GM19023 (cell line): ENCODE data around the gene KDM4C.
"Not testable (repeated sequence)": the region's sequence is repeated elsewhere in the genome, so short reads cannot be mapped to it uniquely, and the experiment has no call there.

ENCODE experiments used
- ATAC-seq: cut with Tn5 transposase; IDR thresholded peaks from one replicate; pipeline ENCODE4 v1.9.1; 2021; ENCODE audit warnings: mild to moderate bottlenecking, moderate library complexity; ENCODE audit not compliant: unreplicated experiment

Gene KDM4C

GRCh38 chr9:6757456-6758247, at the start of gene KDM4C:
KDM4C (plus strand) TSS chr9:6757973; CDS start chr9:6792989, 35,016 bp downstream.
- ATAC-seq: peak; percentile 85

DNA sequence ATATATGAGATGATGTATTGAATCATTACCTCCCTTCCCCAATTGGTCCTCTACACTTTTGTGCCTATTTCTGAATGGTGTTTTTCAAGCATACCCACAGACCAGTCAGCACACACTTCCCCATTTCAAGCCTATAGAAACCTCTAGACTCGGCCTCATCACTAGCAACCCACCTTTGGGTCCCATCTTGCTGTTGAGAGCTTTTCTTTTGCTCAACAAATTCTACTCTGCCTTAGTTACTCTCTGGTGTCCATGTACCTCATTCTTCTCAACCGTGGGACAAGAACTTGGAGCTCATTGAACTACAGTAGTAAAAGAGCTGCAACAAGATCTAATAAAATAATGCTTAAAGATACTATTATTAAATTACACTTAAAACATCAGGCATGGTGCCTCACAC, 49.0 kb upstream of the KDM4C start:
- ATAC-seq: no peak

- ATAC-seq: no peak
Observed at GRCh38 chr9:6711403-6711802, 46.4 kb upstream of the KDM4C start.

DNA sequence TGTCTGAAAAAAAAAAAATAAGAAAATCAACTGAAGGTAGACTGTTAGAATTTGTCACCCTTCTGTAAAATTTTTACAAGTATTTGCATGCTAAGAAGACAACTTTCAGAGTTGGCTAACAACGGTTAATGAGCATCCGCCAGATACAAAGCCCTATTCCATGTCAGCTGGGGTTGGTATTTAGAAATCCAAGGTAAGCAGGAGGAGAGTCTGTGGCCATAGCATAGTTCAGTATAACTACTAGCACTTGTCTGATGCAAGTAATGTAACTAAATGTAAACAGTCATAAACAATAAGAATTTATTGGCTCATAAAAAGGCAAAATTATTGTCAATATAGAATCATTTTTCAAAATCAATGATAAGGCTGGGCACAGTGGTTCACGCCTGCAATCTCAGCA, 45.7 kb upstream of the KDM4C start:
- ATAC-seq: no peak

DNA sequence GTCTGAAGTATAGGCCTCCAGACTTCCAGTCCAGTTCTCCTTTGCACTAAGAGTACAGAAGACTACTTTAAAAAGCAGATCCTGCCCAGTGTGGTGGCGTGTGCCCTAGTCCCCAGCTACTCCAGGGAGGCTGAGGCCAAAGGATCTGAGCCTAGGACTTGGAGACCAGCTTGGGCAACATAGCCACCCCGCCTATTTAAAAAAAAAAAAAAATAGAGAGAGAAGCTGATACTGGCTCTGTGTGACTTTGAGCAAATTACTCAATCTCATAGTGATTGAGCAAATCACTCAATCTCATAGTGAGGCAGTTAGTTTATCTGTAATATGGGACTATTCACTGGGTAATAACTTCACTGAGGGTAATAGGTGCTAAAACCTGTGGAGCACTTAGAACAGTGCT, 43.6 kb upstream of the KDM4C start:
- no peak for ATAC-seq

- not testable (repeated sequence) for ATAC-seq
Observed at GRCh38 chr9:6715153-6715754, 42.5 kb upstream of the KDM4C start.

DNA sequence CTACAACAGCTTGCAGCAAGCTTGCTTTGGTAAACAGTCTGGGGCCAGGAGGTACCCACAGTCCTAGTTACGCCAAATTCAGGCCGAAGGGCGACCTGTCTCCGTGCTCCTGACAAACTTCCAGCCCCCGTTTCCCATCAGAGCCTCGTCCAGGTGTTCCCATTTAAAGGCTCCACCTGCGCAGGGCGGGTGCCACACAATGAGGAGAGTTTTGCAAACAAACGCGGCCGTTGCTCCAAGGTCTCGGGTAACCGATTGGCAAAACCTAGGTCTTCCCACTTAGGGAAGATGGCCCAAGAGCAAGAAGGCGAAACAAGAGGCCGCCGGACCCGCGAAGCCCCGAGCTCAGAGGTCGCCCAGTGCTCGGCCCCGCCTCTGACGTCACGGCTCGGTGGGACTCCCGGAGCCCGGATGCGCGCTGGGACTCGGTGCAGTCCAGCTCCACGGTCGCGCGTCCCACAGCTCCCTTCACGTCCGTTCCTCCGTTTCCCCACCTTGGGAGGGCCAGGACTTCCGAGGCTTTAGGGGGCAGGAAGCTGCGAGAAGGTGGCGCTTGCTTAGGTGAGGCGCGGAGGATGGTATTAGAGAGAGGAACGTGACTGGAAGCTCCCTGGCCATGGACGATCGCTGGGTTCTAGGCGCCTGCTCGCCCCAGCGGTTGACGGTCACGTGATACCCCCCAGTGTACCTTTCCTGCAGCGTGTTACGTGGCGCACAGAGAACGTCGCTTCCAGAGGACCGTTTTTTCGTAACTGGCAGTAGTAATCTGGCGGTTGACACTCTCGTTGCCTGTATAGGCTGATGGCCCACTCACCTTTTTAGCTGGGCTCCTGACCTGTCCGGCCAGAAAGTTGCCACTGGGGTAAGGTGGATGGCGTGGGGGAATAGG, 41.8 kb upstream of the KDM4C start:
- peak; percentile 94 for ATAC-seq

- ATAC-seq: no peak
Observed at GRCh38 chr9:6716766-6717165, 41.0 kb upstream of the KDM4C start.

GRCh38 chr9:6723881-6724420, 33.8 kb upstream of the KDM4C start:
- no peak for ATAC-seq

- ATAC-seq: no peak
Observed at GRCh38 chr9:6733257-6733656, 24.5 kb upstream of the KDM4C start.

GRCh38 chr9:6733831-6734230, 23.9 kb upstream of the KDM4C start:
- no peak for ATAC-seq

DNA sequence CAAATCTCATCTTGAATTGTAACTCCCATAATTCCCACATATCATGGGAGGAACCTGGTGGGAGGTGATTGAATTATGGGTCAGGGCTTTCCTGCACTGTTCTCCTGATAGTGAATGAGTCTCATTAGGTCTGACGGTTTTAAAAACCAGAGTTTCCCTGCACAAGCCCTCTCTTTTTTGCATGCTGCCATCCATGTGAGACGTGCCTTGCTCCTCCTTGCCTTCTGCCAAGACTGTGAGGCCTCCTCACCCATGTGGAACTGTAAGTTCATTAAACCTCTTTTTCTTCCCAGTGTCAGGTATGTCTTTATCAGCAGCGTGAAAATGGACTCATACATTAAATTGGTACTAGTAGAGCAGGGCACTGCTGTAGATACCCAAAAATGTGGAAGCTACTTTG, 22.4 kb upstream of the KDM4C start:
- no peak for ATAC-seq

DNA sequence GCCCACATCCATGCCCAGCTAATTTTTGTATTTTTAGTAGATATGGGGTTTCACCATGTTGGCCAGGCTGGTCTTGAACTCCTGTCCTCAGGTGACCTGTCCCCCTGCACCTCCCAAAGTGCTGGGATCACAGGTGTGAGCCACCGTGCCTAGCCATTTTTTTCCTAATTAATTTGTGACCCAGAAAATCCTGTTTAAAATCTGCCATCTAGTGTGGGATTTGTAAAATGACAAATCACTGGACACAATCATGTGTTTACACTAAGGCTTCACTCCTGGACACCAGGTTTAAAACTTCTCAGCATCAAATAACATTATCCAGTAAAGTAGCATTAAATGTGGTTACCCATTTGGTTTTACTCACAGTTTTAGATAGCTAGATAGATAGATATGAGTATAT, 18.6 kb upstream of the KDM4C start:
- no peak for ATAC-seq

DNA sequence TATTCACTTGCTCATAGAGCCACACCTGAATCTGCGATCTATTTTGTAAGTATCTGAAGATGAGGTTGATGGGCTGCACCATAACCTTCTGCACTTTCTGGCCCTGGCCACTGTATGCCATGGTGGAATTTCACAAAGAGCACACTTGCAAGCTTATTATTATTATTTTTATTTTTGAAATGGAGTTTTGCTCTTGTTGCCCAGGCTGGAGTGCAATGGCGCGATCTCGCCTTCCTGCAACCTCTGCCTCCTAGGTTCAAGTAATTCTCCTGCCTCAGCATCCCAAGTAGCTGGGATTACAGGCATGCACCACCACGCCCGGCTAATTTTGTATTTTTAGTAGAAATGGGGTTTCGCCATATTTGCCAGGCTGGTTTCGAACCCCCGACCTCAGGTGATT, 8.9 kb upstream of the KDM4C start:
- not testable (repeated sequence) for ATAC-seq

- not testable (repeated sequence) for ATAC-seq
Observed at GRCh38 chr9:6754861-6755260, 2.9 kb upstream of the KDM4C start.

DNA sequence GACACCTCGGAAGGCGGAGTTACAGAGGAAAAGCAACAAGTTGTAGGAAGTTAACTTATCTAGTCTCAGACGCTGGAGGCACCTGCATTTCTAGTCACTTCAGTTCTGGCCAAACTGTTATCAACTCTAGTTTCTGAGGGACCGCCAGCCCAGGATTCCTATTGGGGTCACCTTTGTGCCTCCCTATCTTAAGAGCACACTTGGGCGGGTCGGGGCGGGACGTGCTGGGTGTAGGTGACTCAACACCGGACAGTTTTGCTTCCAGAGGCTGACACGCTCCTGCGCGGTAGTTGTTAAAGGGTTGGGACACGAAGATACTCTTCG, 679 bp upstream of the KDM4C start:
- ATAC-seq: peak; percentile 36

DNA sequence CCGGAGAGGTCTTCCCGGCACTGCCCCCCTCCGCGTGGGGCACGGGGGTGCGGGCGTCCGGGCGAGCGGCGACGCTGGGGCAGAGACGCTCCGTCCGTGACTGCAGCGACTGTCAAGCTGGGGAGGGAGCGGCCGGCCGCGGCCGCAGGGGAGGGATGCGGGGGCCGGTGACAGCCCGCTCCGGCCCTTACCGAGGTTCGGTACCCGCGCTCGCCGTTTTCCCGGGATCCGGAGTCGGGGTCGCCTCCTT, 400 bp downstream of the KDM4C start:
- ATAC-seq: peak; percentile 26

GRCh38 chr9:6758498-6759184, 868 bp downstream of the KDM4C start:
- peak; percentile 20 for ATAC-seq

GRCh38 chr9:6759185-6759977, 1.6 kb downstream of the KDM4C start:
- no peak for ATAC-seq

GRCh38 chr9:6761306-6761705, 3.5 kb downstream of the KDM4C start:
- ATAC-seq: no peak
